ENCODE measurements around the gene RAB3GAP2. TPM values are rescaled to one million over a fixed set of nuclear protein-coding genes. Genes with fewer than 3 reads are reported as not detected.

RAB3GAP2 gene
- total and polyA plus RNA-seq, 4 experiments from 2014 or later, result 24.1 to 44.9 (median 37.8) TPM

Small RNAs within 50 kb of the gene (microRNA-seq; reads per million reads assigned to microRNA genes)
- gene MIR194-1 (ENCODE audit: borderline microRNAs expressed, borderline number of aligned reads, borderline replicate concordance), result 2.2 reads per million
- not detected for gene MIR215 (ENCODE audit: borderline microRNAs expressed, borderline number of aligned reads, borderline replicate concordance)
- gene MIR664A (ENCODE audit: borderline microRNAs expressed, borderline number of aligned reads, borderline replicate concordance), result 255 reads per million, percentile 77 among the genes with 10 or more reads in this experiment

Other genes with a start within 250 kb of the RAB3GAP2 start
- 100 to 1,000 TPM in 1 of 2 experiments, 10 to 100 TPM in 1; 98.7 to 116 TPM for gene EPRS1, start 225.9 kb downstream of the RAB3GAP2 start, total RNA-seq
- gene EPRS1, start 225.9 kb downstream of the RAB3GAP2 start, polyA plus RNA-seq, result 10 to 100 TPM; 30.5 to 59.8 TPM
- 10 to 100 TPM; 11.4 to 14.1 TPM for gene BPNT1, start 182.7 kb downstream of the RAB3GAP2 start, total RNA-seq
- 10 to 100 TPM; 11.2 to 15.9 TPM for gene BPNT1, start 182.7 kb downstream of the RAB3GAP2 start, polyA plus RNA-seq
- 10 to 100 TPM; 46.0 to 48.5 TPM for gene IARS2, start 178.3 kb downstream of the RAB3GAP2 start, total RNA-seq
- 10 to 100 TPM; 72.4 to 88.8 TPM for gene IARS2, start 178.3 kb downstream of the RAB3GAP2 start, polyA plus RNA-seq

All from CD4-positive, alpha-beta memory T cell (primary cell).